Panc1 (cell line): ENCODE results near the gene ARL4A. TPM values are rescaled to one million over a fixed set of nuclear protein-coding genes. Genes with fewer than 3 reads are reported as not detected.

Experiments
- ATAC-seq: fragments of 200-7000 bp; cut with Tn5 transposase; 2 replicates; pipeline ENCODE4 v1.9.1; 2020; ENCODE audit warnings: mild to moderate bottlenecking, moderate library complexity
- BruUV-seq: library from RNA; stranded (reverse); fragments of 400-500 nt; replicated peaks from 2 replicates; lab custom pipeline; 2021; lab: Mats Ljungman, UMichigan
- CTCF ChIA-PET: fragments of 300-600 bp; sonication (Branson Sonifier 250); formaldehyde crosslinking; loops from one replicate; lab custom pipeline; 2022; ENCODE audit warnings: antibody characterized with exemption; lab: Charles Lee
- POLR2A ChIA-PET: fragments of 300-600 bp; sonication (Branson Sonifier 250); formaldehyde crosslinking; loops from one replicate; lab custom pipeline; 2022; ENCODE audit warnings: antibody characterized with exemption; lab: Charles Lee
- DNase-seq: peaks from one replicate; pipeline ENCODE4 v3.0.0-alpha.2; 2010; ENCODE audit warnings: low read depth, low spot score
- H3K27ac ChIP-seq: 2 replicates; pipeline ENCODE4 v1.5.1; 2011; ENCODE audit warnings: mild to moderate bottlenecking, low read length, inconsistent platforms
- H3K27me3 ChIP-seq: fragments of 200-500 bp; sonication (Bioruptor generic); 2 replicates; pipeline ENCODE4 v1.6.0; 2014; ENCODE audit warnings: low read length, inconsistent platforms; ENCODE audit not compliant: control insufficient read depth, insufficient read depth
- H3K36me3 ChIP-seq: fragments of 200-500 bp; sonication (Bioruptor generic); 2 replicates; pipeline ENCODE4 v1.5.1; 2014; ENCODE audit warnings: inconsistent platforms, mild to moderate bottlenecking, low read length, moderate library complexity; ENCODE audit not compliant: control insufficient read depth, insufficient read depth
- H3K4me1 ChIP-seq: 2 replicates; pipeline ENCODE4 v1.5.1; 2011; ENCODE audit warnings: inconsistent platforms, mild to moderate bottlenecking, low read length, moderate library complexity; ENCODE audit not compliant: control insufficient read depth, insufficient read depth
- H3K4me3 ChIP-seq, 2 experiments: 2 replicates each; pipeline ENCODE4 v1.5.1; 2011 to 2012; ENCODE audit warnings: low read depth in 2 of 2, low read length in 2 of 2, mild to moderate bottlenecking in 2 of 2, inconsistent platforms in 1 of 2, moderate library complexity in 1 of 2
- H3K9me3 ChIP-seq: fragments of 200-500 bp; sonication (Bioruptor generic); 2 replicates; pipeline ENCODE4 v1.5.1; 2014; ENCODE audit warnings: low read depth, mild to moderate bottlenecking, inconsistent platforms, low read length, moderate library complexity; ENCODE audit not compliant: control insufficient read depth, insufficient read depth
- CTCF ChIP-seq: fragments of 450-650 bp; IDR thresholded peaks from 2 replicates; pipeline ENCODE4 v1.5.1; 2017; ENCODE audit warnings: mild to moderate bottlenecking
- POLR2AphosphoS5 ChIP-seq: IDR thresholded peaks from 2 replicates; pipeline ENCODE4 v1.6.1; 2012; ENCODE audit warnings: mild to moderate bottlenecking, low read depth, low read length, moderate library complexity
- REST ChIP-seq, 2 experiments: IDR thresholded peaks; 2 replicates each; pipeline ENCODE4 v1.6.1; 2011 to 2012; ENCODE audit warnings: low read depth in 2 of 2, control low read depth in 1 of 2, low read length in 1 of 2, mild to moderate bottlenecking in 1 of 2, moderate library complexity in 1 of 2; ENCODE audit not compliant: insufficient read depth in 1 of 2
- SIN3A ChIP-seq: IDR thresholded peaks from 2 replicates; pipeline ENCODE4 v1.6.1; 2012; ENCODE audit warnings: low read depth, mild to moderate bottlenecking, low read length, moderate library complexity, borderline replicate concordance; ENCODE audit not compliant: insufficient read depth
- TCF7L2 ChIP-seq: IDR thresholded peaks from 2 replicates; pipeline ENCODE4 v1.6.1; 2011; ENCODE audit warnings: mild to moderate bottlenecking, low read depth, low read length, inconsistent platforms
- in situ Hi-C: cut with HindIII; loops from 2 replicates; pipeline ENCODE4 v1.10.0; 2016; ENCODE audit warnings: low sequenced_read_pairs, low pct_unique_long_range_greater_than_20kb
- intact Hi-C: fragments of 100-400 bp; cut with micrococcal nuclease; formaldehyde crosslinking; loops from one replicate; pipeline ENCODE4 v1.10.0; 2022; ENCODE audit not compliant: unreplicated experiment
- total RNA-seq: library from RNA; stranded (reverse); gene quantifications from one replicate; pipeline ENCODE4 v1.2.1, GENCODE V29; 2021; ENCODE audit not compliant: unreplicated experiment

ARL4A gene
- total RNA-seq, 1 experiment from 2014 or later = 37.4 TPM

- Histone ChIP-seq H3K27me3 (no peaks in the 10 kb centered on the region), H3K27ac (no peak overlapping the region), H3K4me3 (no peak overlapping the region), H3K36me3 (no peaks in the 10 kb centered on the region), H3K9me3 (no peaks in the 10 kb centered on the region), H3K4me1 (no peaks in the 10 kb centered on the region)
- ATAC-seq (no peak), DNase-seq (no peak)
- ChIA-PET CTCF (no interaction called here), POLR2A (no interaction called here)
- intact Hi-C loops = no loop called here
- in situ Hi-C loops = no loop called here
- TF ChIP-seq POLR2AphosphoS5 (no peak), SIN3A (no peak), CTCF (no peak), REST (IDR thresholded peaks at IDR 0.05; ENCODE audit: insufficient read depth in 1 of 2, low read depth in 2 of 2, low read length in 1 of 2) (no peak), TCF7L2 (no peak)
- no TSS peak for BruUV-seq
Measured at GRCh38 chr7:12730523-12730922, 43.1 kb downstream of the ARL4A start.

GRCh38 chr7:12731214-12731656 is 43.8 kb downstream of the ARL4A start:
- BruUV-seq = no TSS peak
- in situ Hi-C loops (no loop called here), intact Hi-C loops (no loop called here)
- POLR2A ChIA-PET = no interaction called here
- TF ChIP-seq CTCF = peak; percentile 23
- TF ChIP-seq TCF7L2 = no peak
- no peaks in the 10 kb centered on the region for H3K9me3 ChIP-seq
- ATAC-seq (no peak; the same call in 1 of the 2 replicates), DNase-seq (no peak)
- no peak overlapping the region for H3K27ac ChIP-seq
- no peaks in the 10 kb centered on the region for H3K4me1 ChIP-seq
- H3K27me3 ChIP-seq = no peaks in the 10 kb centered on the region
- no peak overlapping the region for H3K4me3 ChIP-seq
- H3K36me3 ChIP-seq = no peaks in the 10 kb centered on the region
- CTCF ChIA-PET = no interaction called here
